GM23338 (cell line): ENCODE results near the gene PIEZO2. TPM values are rescaled to one million over a fixed set of nuclear protein-coding genes. Genes with fewer than 3 reads are reported as not detected.
A peak's percentile ranks its signal among the peaks of the same experiment; 100 is the strongest.

ENCODE experiments used
- ATAC-seq: fragments of 200-7000 bp; cut with Tn5 transposase; 3 replicates; pipeline ENCODE4 v1.9.1; 2020
- DNase-seq: peaks from one replicate; pipeline ENCODE4 v3.0.0-alpha.2; 2015; ENCODE audit warnings: low spot score
- H2AFZ ChIP-seq: fragments of 200-600 bp; sonication (generic); 2 replicates; pipeline ENCODE4 v1.8.0; 2016; ENCODE audit warnings: antibody characterized with exemption, mild to moderate bottlenecking, moderate library complexity
- H3F3A ChIP-seq: fragments of 200-600 bp; sonication (generic); replicated peaks from 2 replicates; pipeline ENCODE4 v1.8.0; 2017; ENCODE audit warnings: antibody characterized with exemption, mixed run types, low read depth
- H3K27ac ChIP-seq: fragments of 200-600 bp; sonication (generic); 2 replicates; pipeline ENCODE4 v1.6.1; 2016; ENCODE audit warnings: low read depth
- H3K27me3 ChIP-seq: fragments of 200-600 bp; sonication (generic); 2 replicates; pipeline ENCODE4 v1.8.0; 2016; ENCODE audit warnings: mild to moderate bottlenecking, mixed run types, moderate library complexity; ENCODE audit not compliant: insufficient read depth
- H3K36me3 ChIP-seq: fragments of 200-600 bp; sonication (generic); 2 replicates; pipeline ENCODE4 v1.8.0; 2016; ENCODE audit warnings: mild to moderate bottlenecking; ENCODE audit not compliant: insufficient read depth
- H3K4me1 ChIP-seq: fragments of 200-600 bp; sonication (generic); 2 replicates; pipeline ENCODE4 v1.8.0; 2016; ENCODE audit warnings: mild to moderate bottlenecking, moderate library complexity; ENCODE audit not compliant: insufficient read depth
- H3K4me2 ChIP-seq: fragments of 200-600 bp; sonication (generic); 2 replicates; pipeline ENCODE4 v1.7.1; 2017; ENCODE audit warnings: mixed run types
- H3K4me3 ChIP-seq: fragments of 200-600 bp; sonication (generic); 2 replicates; pipeline ENCODE4 v1.6.1; 2016; ENCODE audit warnings: mixed run types
- H3K79me2 ChIP-seq: fragments of 200-600 bp; sonication (generic); replicated peaks from 2 replicates; pipeline ENCODE4 v1.8.0; 2017; ENCODE audit warnings: mild to moderate bottlenecking; ENCODE audit not compliant: insufficient read depth
- H3K9me2 ChIP-seq: fragments of 200-600 bp; sonication (generic); 2 replicates; pipeline ENCODE4 v1.8.0; 2017; ENCODE audit not compliant: insufficient read depth
- H4K20me1 ChIP-seq: fragments of 200-600 bp; sonication (generic); replicated peaks from 2 replicates; pipeline ENCODE4 v1.8.0; 2017; ENCODE audit warnings: mild to moderate bottlenecking; ENCODE audit not compliant: insufficient read depth
- H3K27ac Mint-ChIP-seq: 2 replicates; pipeline ENCODE4 v1.8.0; 2020; ENCODE audit warnings: inconsistent platforms, mild to moderate bottlenecking, moderate library complexity, mixed read lengths
- H3K27me3 Mint-ChIP-seq: 3 replicates; pipeline ENCODE4 v1.8.0; 2022; ENCODE audit warnings: low read depth, mild to moderate bottlenecking, moderate library complexity, mixed read lengths, inconsistent platforms; ENCODE audit not compliant: insufficient read depth, poor library complexity
- H3K36me3 Mint-ChIP-seq: 3 replicates; pipeline ENCODE4 v1.8.0; 2021; ENCODE audit warnings: low read depth, mild to moderate bottlenecking, inconsistent platforms, moderate library complexity, mixed read lengths
- H3K4me1 Mint-ChIP-seq: 3 replicates; pipeline ENCODE4 v1.8.0; 2020; ENCODE audit warnings: mild to moderate bottlenecking, inconsistent platforms, mixed read lengths
- H3K4me3 Mint-ChIP-seq: 3 replicates; pipeline ENCODE4 v1.8.0; 2021; ENCODE audit warnings: moderate library complexity, mild to moderate bottlenecking, inconsistent platforms, mixed read lengths
- H3K9me3 Mint-ChIP-seq: 3 replicates; pipeline ENCODE4 v1.8.0; 2020; ENCODE audit warnings: moderate library complexity, mild to moderate bottlenecking, inconsistent platforms, mixed read lengths
- CREB1 ChIP-seq: fragments of 250-450 bp; sonication (Bioruptor Pico); IDR thresholded peaks from 2 replicates; pipeline ENCODE4 v1.5.0; 2020; ENCODE audit warnings: low read depth, mild to moderate bottlenecking, moderate library complexity
- EZH2 ChIP-seq: fragments of 200-600 bp; sonication (generic); IDR thresholded peaks from one replicate; pipeline ENCODE4 v1.8.0; 2017; ENCODE audit warnings: antibody characterized with exemption, mild to moderate bottlenecking, low read depth; ENCODE audit not compliant: unreplicated experiment
- EZH2phosphoT487 ChIP-seq: fragments of 200-600 bp; sonication (generic); IDR thresholded peaks from one replicate; pipeline ENCODE4 v1.8.1; 2018; ENCODE audit warnings: antibody characterized with exemption; ENCODE audit not compliant: unreplicated experiment
- JUNB ChIP-seq: IDR thresholded peaks from one replicate; pipeline ENCODE4 v1.6.1; 2016; ENCODE audit warnings: antibody characterized with exemption; ENCODE audit not compliant: unreplicated experiment
- NANOG ChIP-seq: IDR thresholded peaks from 2 replicates; pipeline ENCODE4 v1.6.1; 2016; ENCODE audit warnings: antibody characterized with exemption, borderline replicate concordance
- POLR2AphosphoS5 ChIP-seq: IDR thresholded peaks from 2 replicates; pipeline ENCODE4 v1.6.1; 2016; ENCODE audit warnings: antibody characterized with exemption, low read depth
- STAT1 ChIP-seq: IDR thresholded peaks from one replicate; pipeline ENCODE4 v1.6.1; 2016; ENCODE audit warnings: antibody characterized with exemption; ENCODE audit not compliant: unreplicated experiment
- ZNF114 ChIP-seq: fragments of 250-450 bp; sonication (Bioruptor Pico); IDR thresholded peaks from 2 replicates; pipeline ENCODE4 v1.5.0; 2020; ENCODE audit warnings: mild to moderate bottlenecking, moderate library complexity
- ZNF331 ChIP-seq: fragments of 250-450 bp; sonication (Bioruptor Pico); IDR thresholded peaks from 2 replicates; pipeline ENCODE4 v1.5.0; 2020; ENCODE audit warnings: low read depth, mild to moderate bottlenecking, moderate library complexity
- polyA plus RNA-seq: library from polyadenylated mRNA; unstranded; fragments of >200 nt; fragmentation: Nextera tagmentation; extraction: Ambion mirVana; gene quantifications from 2 replicates; pipeline ENCODE4 v1.2.1, GENCODE V29; 2016
- total RNA-seq: library from RNA; depleted of rRNA; stranded (reverse); fragments of >200 nt; shearing (Covaris generic); gene quantifications from 2 replicates; pipeline ENCODE4 v1.2.3, GENCODE V29; 2014
- TF ChIP-seq, protein P1 (sequence below): IDR thresholded peaks from one replicate; pipeline ENCODE4 v1.6.1; 2018; ENCODE audit warnings: antibody characterized with exemption; ENCODE audit not compliant: unreplicated experiment
- TF ChIP-seq, protein P2 (sequence below), 2 experiments: fragments of 200-600 bp in 1 of 2; sonication (generic) in 1 of 2; conservative IDR thresholded peaks; 2 replicates each; pipeline versions ENCODE4 v1.5.1 to v1.6.1; 2016 to 2017; ENCODE audit warnings: antibody characterized with exemption in 2 of 2, low read depth in 2 of 2, mild to moderate bottlenecking in 2 of 2, moderate library complexity in 1 of 2
- TF ChIP-seq, protein P3 (sequence below): IDR thresholded peaks from 2 replicates; pipeline ENCODE4 v1.6.1; 2016; ENCODE audit warnings: antibody characterized with exemption

PIEZO2 gene
- total and polyA plus RNA-seq, 2 experiments from 2014 or later = 4.8 to 8.2 TPM

DNA sequence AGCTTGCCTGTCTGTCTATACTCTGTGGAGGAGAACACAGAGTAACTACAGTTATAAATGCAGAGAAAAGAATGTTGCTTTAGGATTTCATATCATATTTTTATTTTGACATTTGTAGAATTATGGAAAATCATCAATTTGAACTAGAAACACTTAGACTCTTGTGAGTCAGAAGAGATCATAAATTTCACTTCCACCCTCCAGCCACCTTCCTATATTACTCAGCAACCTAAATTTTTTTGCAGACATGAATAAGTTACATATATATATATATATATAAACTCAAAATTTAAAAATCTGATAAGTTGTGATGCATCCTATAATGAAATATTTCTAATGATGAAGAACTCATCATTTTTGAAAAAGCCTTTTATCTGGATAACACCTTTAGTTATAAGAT is 172.3 kb downstream of the PIEZO2 start (continued):
- TF ChIP-seq ZNF114 (CRISPR knock-in tag) (no peak), CREB1 (CRISPR knock-in tag) (no peak), EZH2 (no peak), NANOG (no peak), EZH2phosphoT487 (no peak)
- TF ChIP-seq, protein P1, sequence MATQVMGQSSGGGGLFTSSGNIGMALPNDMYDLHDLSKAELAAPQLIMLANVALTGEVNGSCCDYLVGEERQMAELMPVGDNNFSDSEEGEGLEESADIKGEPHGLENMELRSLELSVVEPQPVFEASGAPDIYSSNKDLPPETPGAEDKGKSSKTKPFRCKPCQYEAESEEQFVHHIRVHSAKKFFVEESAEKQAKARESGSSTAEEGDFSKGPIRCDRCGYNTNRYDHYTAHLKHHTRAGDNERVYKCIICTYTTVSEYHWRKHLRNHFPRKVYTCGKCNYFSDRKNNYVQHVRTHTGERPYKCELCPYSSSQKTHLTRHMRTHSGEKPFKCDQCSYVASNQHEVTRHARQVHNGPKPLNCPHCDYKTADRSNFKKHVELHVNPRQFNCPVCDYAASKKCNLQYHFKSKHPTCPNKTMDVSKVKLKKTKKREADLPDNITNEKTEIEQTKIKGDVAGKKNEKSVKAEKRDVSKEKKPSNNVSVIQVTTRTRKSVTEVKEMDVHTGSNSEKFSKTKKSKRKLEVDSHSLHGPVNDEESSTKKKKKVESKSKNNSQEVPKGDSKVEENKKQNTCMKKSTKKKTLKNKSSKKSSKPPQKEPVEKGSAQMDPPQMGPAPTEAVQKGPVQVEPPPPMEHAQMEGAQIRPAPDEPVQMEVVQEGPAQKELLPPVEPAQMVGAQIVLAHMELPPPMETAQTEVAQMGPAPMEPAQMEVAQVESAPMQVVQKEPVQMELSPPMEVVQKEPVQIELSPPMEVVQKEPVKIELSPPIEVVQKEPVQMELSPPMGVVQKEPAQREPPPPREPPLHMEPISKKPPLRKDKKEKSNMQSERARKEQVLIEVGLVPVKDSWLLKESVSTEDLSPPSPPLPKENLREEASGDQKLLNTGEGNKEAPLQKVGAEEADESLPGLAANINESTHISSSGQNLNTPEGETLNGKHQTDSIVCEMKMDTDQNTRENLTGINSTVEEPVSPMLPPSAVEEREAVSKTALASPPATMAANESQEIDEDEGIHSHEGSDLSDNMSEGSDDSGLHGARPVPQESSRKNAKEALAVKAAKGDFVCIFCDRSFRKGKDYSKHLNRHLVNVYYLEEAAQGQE = no peak

DNA sequence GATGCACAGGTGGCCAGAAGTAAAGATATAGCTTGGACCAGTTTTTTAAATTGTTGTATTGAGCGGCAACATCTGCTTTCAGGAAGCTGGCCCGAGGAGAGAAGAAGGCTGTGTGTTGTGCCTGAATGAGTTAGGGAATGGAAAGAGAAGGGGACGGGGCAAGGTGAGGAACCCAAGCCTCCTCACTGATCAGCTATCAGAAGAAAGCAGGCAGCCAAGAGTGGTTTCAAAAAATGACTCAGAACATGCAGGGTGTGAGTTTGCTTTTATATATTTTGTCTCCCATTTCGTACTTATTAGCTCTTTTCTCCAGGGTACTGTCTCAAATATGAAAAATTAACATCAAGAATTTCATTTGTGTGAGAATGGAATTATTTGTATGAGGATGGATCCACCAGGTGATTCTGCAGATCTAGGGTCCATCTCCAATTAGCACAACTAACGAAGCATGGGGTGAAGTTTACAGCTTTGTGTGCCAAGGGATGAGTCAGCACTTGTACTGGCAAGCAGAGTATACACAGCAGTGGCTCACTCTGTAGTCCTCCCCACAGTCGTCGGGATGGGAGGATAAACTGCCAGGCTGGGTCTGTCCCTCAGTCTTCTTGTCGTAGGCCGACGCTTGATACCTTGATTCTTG is 175.7 kb downstream of the PIEZO2 start:
- no peak for DNase-seq
- H4K20me1 ChIP-seq = no peaks in the 10 kb centered on the region
- H3K27ac Mint-ChIP-seq = 0 out of 2 replicates have a peak overlapping the region, but pooled peaks have one; percentile 63
- H3K4me1 Mint-ChIP-seq = peaks cover 6% of the 10 kb centered on the region; the same call in 2 of the 3 replicates
- H3K9me2 ChIP-seq = no peaks in the 10 kb centered on the region
- H3K4me3 ChIP-seq = no peak overlapping the region
- no peaks in the 10 kb centered on the region for H3K9me3 Mint-ChIP-seq
- H3K79me2 ChIP-seq = no peaks in the 10 kb centered on the region
- peaks cover 11% of the 10 kb centered on the region; the same call in 2 of the 3 replicates for H3K36me3 Mint-ChIP-seq
- no peak overlapping the region for H3K4me3 Mint-ChIP-seq
- H3F3A ChIP-seq = no peaks in the 10 kb centered on the region
- H3K36me3 ChIP-seq = no peaks in the 10 kb centered on the region
- H3K27me3 ChIP-seq = no peaks in the 10 kb centered on the region
- no peaks in the 10 kb centered on the region for H3K27me3 Mint-ChIP-seq
- ATAC-seq = no peak
- no peak overlapping the region for H3K27ac ChIP-seq
- H2AFZ ChIP-seq = no peak overlapping the region
- no peaks in the 10 kb centered on the region for H3K4me1 ChIP-seq
- no peak overlapping the region for H3K4me2 ChIP-seq
- TF ChIP-seq POLR2AphosphoS5 (no peak), JUNB (no peak), NANOG (no peak), ZNF114 (CRISPR knock-in tag) (no peak), EZH2 (no peak), STAT1 (no peak), CREB1 (CRISPR knock-in tag) (no peak), ZNF331 (CRISPR knock-in tag) (no peak)
- TF ChIP-seq, protein P2, sequence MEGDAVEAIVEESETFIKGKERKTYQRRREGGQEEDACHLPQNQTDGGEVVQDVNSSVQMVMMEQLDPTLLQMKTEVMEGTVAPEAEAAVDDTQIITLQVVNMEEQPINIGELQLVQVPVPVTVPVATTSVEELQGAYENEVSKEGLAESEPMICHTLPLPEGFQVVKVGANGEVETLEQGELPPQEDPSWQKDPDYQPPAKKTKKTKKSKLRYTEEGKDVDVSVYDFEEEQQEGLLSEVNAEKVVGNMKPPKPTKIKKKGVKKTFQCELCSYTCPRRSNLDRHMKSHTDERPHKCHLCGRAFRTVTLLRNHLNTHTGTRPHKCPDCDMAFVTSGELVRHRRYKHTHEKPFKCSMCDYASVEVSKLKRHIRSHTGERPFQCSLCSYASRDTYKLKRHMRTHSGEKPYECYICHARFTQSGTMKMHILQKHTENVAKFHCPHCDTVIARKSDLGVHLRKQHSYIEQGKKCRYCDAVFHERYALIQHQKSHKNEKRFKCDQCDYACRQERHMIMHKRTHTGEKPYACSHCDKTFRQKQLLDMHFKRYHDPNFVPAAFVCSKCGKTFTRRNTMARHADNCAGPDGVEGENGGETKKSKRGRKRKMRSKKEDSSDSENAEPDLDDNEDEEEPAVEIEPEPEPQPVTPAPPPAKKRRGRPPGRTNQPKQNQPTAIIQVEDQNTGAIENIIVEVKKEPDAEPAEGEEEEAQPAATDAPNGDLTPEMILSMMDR (conservative IDR thresholded peaks at IDR 0.05; ENCODE audit: low read depth in 2 of 2) = no peak
- TF ChIP-seq, protein P1 = no peak
- TF ChIP-seq, protein P3, sequence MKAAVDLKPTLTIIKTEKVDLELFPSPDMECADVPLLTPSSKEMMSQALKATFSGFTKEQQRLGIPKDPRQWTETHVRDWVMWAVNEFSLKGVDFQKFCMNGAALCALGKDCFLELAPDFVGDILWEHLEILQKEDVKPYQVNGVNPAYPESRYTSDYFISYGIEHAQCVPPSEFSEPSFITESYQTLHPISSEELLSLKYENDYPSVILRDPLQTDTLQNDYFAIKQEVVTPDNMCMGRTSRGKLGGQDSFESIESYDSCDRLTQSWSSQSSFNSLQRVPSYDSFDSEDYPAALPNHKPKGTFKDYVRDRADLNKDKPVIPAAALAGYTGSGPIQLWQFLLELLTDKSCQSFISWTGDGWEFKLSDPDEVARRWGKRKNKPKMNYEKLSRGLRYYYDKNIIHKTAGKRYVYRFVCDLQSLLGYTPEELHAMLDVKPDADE = no peak
